ENCODE measurements around the gene KAZN. TPM values are rescaled to one million over a fixed set of nuclear protein-coding genes. Genes with fewer than 3 reads are reported as not detected.

The KAZN gene
- total and polyA plus RNA-seq, 4 donors = 7.6 to 18.8 (median 11.2) TPM

- WGBS, 2 donors = 33 to 34% methylated on average over 18 of the region's 18 CpGs
- no peak overlapping the region for H3K9ac ChIP-seq (ENCODE audit: insufficient read depth in 1 of 2, low read length in 2 of 2)
- peaks cover 0 to 5% (median 0%) of the 10 kb centered on the region in 4 donors for H3K9me3 ChIP-seq (ENCODE audit: control insufficient read depth in 4 of 4, insufficient read depth in 3 of 4, low read length in 3 of 4)
- no peak overlapping the region for H3K27ac ChIP-seq (ENCODE audit: low read depth in 1 of 2, low read length in 1 of 2)
- H3K4me3 ChIP-seq = no peak overlapping the region
- DNase-seq (peak; percentile 81 to 82 (median 81)), ATAC-seq (ENCODE audit: insufficient read depth, low FRiP score) (peak; percentile 91)
- peaks cover 0 to 3% (median 0%) of the 10 kb centered on the region in 3 donors for H3K27me3 ChIP-seq (ENCODE audit: control insufficient read depth in 3 of 3, insufficient read depth in 3 of 3, low read length in 2 of 3)
- H3K4me1 ChIP-seq (ENCODE audit: control insufficient read depth in 5 of 5, insufficient read depth in 5 of 5, low read length in 5 of 5) = no peaks in the 10 kb centered on the region
- no peaks in the 10 kb centered on the region for H3K36me3 ChIP-seq (ENCODE audit: control insufficient read depth in 4 of 4, insufficient read depth in 4 of 4, low read length in 4 of 4)
- TF ChIP-seq, protein P1, sequence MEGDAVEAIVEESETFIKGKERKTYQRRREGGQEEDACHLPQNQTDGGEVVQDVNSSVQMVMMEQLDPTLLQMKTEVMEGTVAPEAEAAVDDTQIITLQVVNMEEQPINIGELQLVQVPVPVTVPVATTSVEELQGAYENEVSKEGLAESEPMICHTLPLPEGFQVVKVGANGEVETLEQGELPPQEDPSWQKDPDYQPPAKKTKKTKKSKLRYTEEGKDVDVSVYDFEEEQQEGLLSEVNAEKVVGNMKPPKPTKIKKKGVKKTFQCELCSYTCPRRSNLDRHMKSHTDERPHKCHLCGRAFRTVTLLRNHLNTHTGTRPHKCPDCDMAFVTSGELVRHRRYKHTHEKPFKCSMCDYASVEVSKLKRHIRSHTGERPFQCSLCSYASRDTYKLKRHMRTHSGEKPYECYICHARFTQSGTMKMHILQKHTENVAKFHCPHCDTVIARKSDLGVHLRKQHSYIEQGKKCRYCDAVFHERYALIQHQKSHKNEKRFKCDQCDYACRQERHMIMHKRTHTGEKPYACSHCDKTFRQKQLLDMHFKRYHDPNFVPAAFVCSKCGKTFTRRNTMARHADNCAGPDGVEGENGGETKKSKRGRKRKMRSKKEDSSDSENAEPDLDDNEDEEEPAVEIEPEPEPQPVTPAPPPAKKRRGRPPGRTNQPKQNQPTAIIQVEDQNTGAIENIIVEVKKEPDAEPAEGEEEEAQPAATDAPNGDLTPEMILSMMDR (IDR thresholded peaks at IDR 0.05; ENCODE audit: control extremely low read depth, extremely low read depth) = peak; percentile 89
These were observed 530.2 kb downstream of the KAZN start for GRCh38 chr1:15128520-15129313.

DNA sequence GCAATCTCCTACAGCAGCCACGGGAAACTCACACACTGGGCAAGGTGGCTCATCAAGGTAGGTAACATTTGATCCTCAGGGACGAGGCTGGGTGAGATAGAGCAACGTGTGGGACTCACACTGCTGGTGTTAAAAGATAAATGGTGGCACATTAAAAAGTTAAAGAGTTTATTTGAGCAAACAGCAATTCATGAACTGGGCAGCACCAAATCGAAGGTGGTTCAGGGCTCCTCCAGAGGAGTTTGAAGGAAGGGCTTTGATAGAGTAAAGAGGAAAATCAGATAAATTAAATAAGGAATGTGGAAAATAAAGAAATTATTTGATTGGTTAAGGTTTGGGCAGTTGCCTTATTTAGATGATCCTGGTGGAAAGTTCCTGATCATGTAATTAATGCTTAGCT lies 531.5 kb downstream of the KAZN start:
- no peak for ATAC-seq (ENCODE audit: insufficient read depth, low FRiP score)
- no peak overlapping the region for H3K9ac ChIP-seq (ENCODE audit: insufficient read depth in 1 of 2, low read length in 2 of 2)
- no peak for DNase-seq
- no peaks in the 10 kb centered on the region for H3K36me3 ChIP-seq (ENCODE audit: control insufficient read depth in 4 of 4, insufficient read depth in 4 of 4, low read length in 4 of 4)
- no peak overlapping the region for H3K27ac ChIP-seq (ENCODE audit: low read depth in 1 of 2, low read length in 1 of 2)
- TF ChIP-seq, protein P1 (IDR thresholded peaks at IDR 0.05; ENCODE audit: control extremely low read depth, extremely low read depth) = no peak
- no peaks in the 10 kb centered on the region for H3K4me1 ChIP-seq (ENCODE audit: control insufficient read depth in 5 of 5, insufficient read depth in 5 of 5, low read length in 5 of 5)
- H3K4me3 ChIP-seq = no peak overlapping the region
- 82 to 91% methylated on average over 4 of the region's 4 CpGs for WGBS, 2 donors
- peaks cover 0 to 3% (median 0%) of the 10 kb centered on the region in 3 donors for H3K27me3 ChIP-seq (ENCODE audit: control insufficient read depth in 3 of 3, insufficient read depth in 3 of 3, low read length in 2 of 3)
- peaks cover 0 to 5% (median 0%) of the 10 kb centered on the region in 4 donors for H3K9me3 ChIP-seq (ENCODE audit: control insufficient read depth in 4 of 4, insufficient read depth in 3 of 4, low read length in 3 of 4)

DNA sequence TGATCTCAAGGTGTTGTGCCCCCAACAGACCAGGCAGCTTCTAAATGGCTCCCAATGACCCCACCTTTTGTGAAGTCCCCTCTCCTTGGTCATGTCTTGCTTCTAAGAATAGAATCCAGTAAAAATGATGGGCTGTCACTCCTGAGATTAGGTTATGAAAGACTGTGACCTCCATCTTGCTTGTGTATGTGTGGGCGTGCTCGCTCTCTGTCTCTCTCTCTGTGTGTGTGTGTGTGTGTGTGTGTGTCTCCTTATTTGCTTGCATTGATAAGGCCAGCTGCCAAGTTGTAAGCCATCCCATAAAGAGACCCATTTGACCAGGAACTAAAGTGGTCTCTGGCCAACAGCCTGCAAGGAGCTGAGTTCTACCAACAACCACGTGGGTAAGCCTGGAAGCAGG lies 532.1 kb downstream of the KAZN start:
- no peaks in the 10 kb centered on the region for H3K27me3 ChIP-seq (ENCODE audit: control insufficient read depth in 3 of 3, insufficient read depth in 3 of 3, low read length in 2 of 3)
- H3K4me1 ChIP-seq (ENCODE audit: control insufficient read depth in 5 of 5, insufficient read depth in 5 of 5, low read length in 5 of 5) = no peaks in the 10 kb centered on the region
- ATAC-seq (ENCODE audit: insufficient read depth, low FRiP score) = no peak
- no peak overlapping the region for H3K4me3 ChIP-seq
- TF ChIP-seq, protein P1 (IDR thresholded peaks at IDR 0.05; ENCODE audit: control extremely low read depth, extremely low read depth) = no peak
- 86 to 92% methylated on average over 3 of the region's 3 CpGs for WGBS, 2 donors
- no peak overlapping the region for H3K9ac ChIP-seq (ENCODE audit: insufficient read depth in 1 of 2, low read length in 2 of 2)
- no peak for DNase-seq
- no peak overlapping the region for H3K27ac ChIP-seq (ENCODE audit: low read depth in 1 of 2, low read length in 1 of 2)
- H3K36me3 ChIP-seq (ENCODE audit: control insufficient read depth in 4 of 4, insufficient read depth in 4 of 4, low read length in 4 of 4) = no peaks in the 10 kb centered on the region
- peaks cover 0 to 5% (median 0%) of the 10 kb centered on the region in 4 donors for H3K9me3 ChIP-seq (ENCODE audit: control insufficient read depth in 4 of 4, insufficient read depth in 3 of 4, low read length in 3 of 4)

Measured in lung (tissue), 12 donors.